Esophagus muscularis mucosa (tissue), 4 donors: ENCODE results near the gene NDUFV1. TPM values are rescaled to one million over a fixed set of nuclear protein-coding genes. Genes with fewer than 3 reads are reported as not detected.

ENCODE experiments used
- DNase-seq: peaks from one replicate; pipeline ENCODE4 v3.0.0-alpha.2; 2017; ENCODE audit errors: extremely low spot score
- H3K27ac ChIP-seq, 4 donors: fragments of 200-600 bp; sonication (generic); replicated peaks in 1 of 4; 1 replicate in 3 of 4; 2 replicates in 1 of 4; pipeline ENCODE4 v1.5.1; 2016 to 2019; ENCODE audit warnings: mild to moderate bottlenecking in 1 of 4
- H3K27me3 ChIP-seq, 4 donors: fragments of 200-600 bp; sonication (generic); one replicate each; pipeline versions ENCODE4 v1.5.1 to v1.6.0; 2016 to 2019
- H3K36me3 ChIP-seq, 4 donors: fragments of 200-600 bp; sonication (generic); one replicate each; pipeline ENCODE4 v1.5.1; 2016 to 2019
- H3K4me1 ChIP-seq, 4 donors: fragments of 200-600 bp; sonication (generic); one replicate each; pipeline ENCODE4 v1.5.1; 2016 to 2019
- H3K4me3 ChIP-seq, 4 donors: fragments of 200-600 bp; sonication (generic); 1 replicate in 2 of 4; 2 replicates in 2 of 4; pipeline ENCODE4 v1.5.1; 2016 to 2019; ENCODE audit warnings: mild to moderate bottlenecking in 4 of 4, moderate library complexity in 1 of 4
- H3K9me3 ChIP-seq, 4 donors: fragments of 200-600 bp; sonication (generic); 1 replicate in 3 of 4; 2 replicates in 1 of 4; pipeline ENCODE4 v1.5.1; 2016 to 2019
- CTCF ChIP-seq, 3 experiments: fragments of 200-600 bp in 2 of 3; fragments of 450-650 bp in 1 of 3; sonication (generic) in 2 of 3; IDR thresholded peaks; one replicate each; pipeline ENCODE4 v1.5.1; 2017 to 2019; ENCODE audit warnings: antibody characterized with exemption in 3 of 3, mild to moderate bottlenecking in 2 of 3, moderate library complexity in 1 of 3
- EP300 ChIP-seq: sonication (generic); formaldehyde crosslinking; IDR thresholded peaks from one replicate; pipeline ENCODE4 v1.6.1; 2017; ENCODE audit warnings: antibody characterized with exemption
- POLR2A ChIP-seq: fragments of 450-650 bp; IDR thresholded peaks from one replicate; pipeline ENCODE4 v1.6.1; 2017; ENCODE audit warnings: antibody characterized with exemption, moderate library complexity, mild to moderate bottlenecking, low read depth
- POLR2AphosphoS5 ChIP-seq, 2 donors: sonication (generic); formaldehyde crosslinking; IDR thresholded peaks; one replicate each; pipeline ENCODE4 v1.6.1; 2017; ENCODE audit warnings: antibody characterized with exemption in 2 of 2
- WGBS: methylation state at CpG from one replicate; pipeline ENCODE4 v1.1.5; 2018; 5-methylcytosine and 5-hydroxymethylcytosine counted together
- intact Hi-C: fragments of 100-400 bp; cut with DNase I; formaldehyde crosslinking; loops from one replicate; pipeline ENCODE4 v1.15.1; 2023
- total RNA-seq, 4 donors: library from RNA; depleted of rRNA; stranded (reverse); fragments of >200 nt; gene quantifications; one replicate each; pipeline versions ENCODE4 v1.1.0 to v1.2.1, GENCODE V29; 2016

NDUFV1 gene
- total RNA-seq, 4 donors from 2014 or later, result 196 to 252 (median 212) TPM

GRCh38 chr11:67564230-67564629, 42.5 kb upstream of the NDUFV1 start:
- Histone ChIP-seq H3K9me3 (no peaks in the 10 kb centered on the region), H3K27ac (no peak overlapping the region), H3K4me1 (peaks cover 0 to 13% (median 8%) of the 10 kb centered on the region in 4 donors), H3K27me3 (no peaks in the 10 kb centered on the region), H3K36me3 (no peaks in the 10 kb centered on the region), H3K4me3 (no peak overlapping the region)
- no peak for TF ChIP-seq EP300
- TF ChIP-seq CTCF (IDR thresholded peaks at IDR 0.05), result no peak
- TF ChIP-seq POLR2A, result no peak
- no peak for TF ChIP-seq POLR2AphosphoS5 (IDR thresholded peaks at IDR 0.05)
- DNase-seq, result no peak
- WGBS, result 88% methylated on average over 4 of the region's 4 CpGs
- intact Hi-C loops, result no loop called here

DNA sequence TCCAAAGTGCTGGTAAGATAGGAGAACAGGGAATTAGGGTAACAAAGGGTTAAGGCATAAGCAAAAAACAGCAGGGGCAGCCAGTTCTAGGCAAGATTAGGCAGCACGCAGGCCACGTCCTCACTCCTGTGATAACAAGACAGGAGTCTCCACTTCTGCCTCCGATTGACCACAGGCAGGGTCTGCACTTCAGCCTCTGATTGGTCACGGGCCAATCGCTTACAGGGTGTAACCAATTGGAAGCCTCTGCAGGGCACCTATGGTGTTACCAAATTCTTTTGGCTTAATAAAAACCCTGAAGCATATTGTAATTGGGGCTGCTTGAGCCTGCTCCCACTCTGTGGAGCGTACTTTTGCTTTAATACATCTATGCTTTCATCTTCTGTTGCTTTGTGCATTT, 35.3 kb upstream of the NDUFV1 start:
- intact Hi-C loops, result loop anchor here (5.0 kb wide), 2 partner anchors 36 to 86 kb away; partner anchors contain the start of gene NDUFV1
- TF ChIP-seq CTCF (IDR thresholded peaks at IDR 0.05), result no peak

DNA sequence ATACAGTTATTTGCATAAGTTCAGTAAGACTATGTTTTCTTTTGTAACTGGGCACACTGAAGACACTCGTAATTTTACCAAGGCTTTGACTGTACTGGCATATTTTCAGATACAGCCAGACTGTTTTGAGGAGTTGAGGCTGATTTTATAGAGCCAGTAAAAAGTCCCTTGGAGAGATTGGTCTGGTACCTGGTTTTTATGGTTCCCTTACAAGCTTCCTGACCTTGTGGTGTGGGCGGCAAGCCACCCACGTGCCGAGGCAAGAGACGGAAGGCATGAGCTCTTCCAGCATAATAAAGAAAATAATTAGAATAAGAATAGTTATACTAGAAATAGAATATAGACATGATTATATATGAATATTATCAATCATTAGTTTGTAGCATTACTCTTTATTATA, 34.4 kb upstream of the NDUFV1 start:
- H3K27me3 ChIP-seq, result peaks cover 0 to 34% (median 0%) of the 10 kb centered on the region in 4 donors
- no peak for DNase-seq
- H3K9me3 ChIP-seq, result no peaks in the 10 kb centered on the region
- peaks cover 0 to 3% (median 3%) of the 10 kb centered on the region in 4 donors for H3K4me1 ChIP-seq
- TF ChIP-seq POLR2A (no peak), POLR2AphosphoS5 (IDR thresholded peaks at IDR 0.05) (no peak), EP300 (no peak), CTCF (IDR thresholded peaks at IDR 0.05) (no peak)
- WGBS, result 26% methylated on average over 5 of the region's 5 CpGs
- H3K4me3 ChIP-seq, result no peak overlapping the region
- intact Hi-C loops, result loop anchor here (5.0 kb wide), 2 partner anchors 35 to 85 kb away; partner anchors contain the start of gene NDUFV1
- no peak overlapping the region for H3K27ac ChIP-seq
- no peaks in the 10 kb centered on the region for H3K36me3 ChIP-seq

More for the DNA sequence above, 35.3 kb upstream of the NDUFV1 start:
- Histone ChIP-seq H3K4me3 (no peak overlapping the region), H3K4me1 (peaks cover 0 to 3% (median 3%) of the 10 kb centered on the region in 4 donors), H3K9me3 (no peaks in the 10 kb centered on the region), H3K27me3 (peaks cover 0 to 25% (median 0%) of the 10 kb centered on the region in 4 donors), H3K27ac (no peak overlapping the region), H3K36me3 (no peaks in the 10 kb centered on the region)
- no peak for DNase-seq
- WGBS, result 54% methylated on average over 6 of the region's 6 CpGs

- intact Hi-C loops, result loop anchor here (5.0 kb wide), 2 partner anchors 34 to 84 kb away; partner anchors contain the start of gene NDUFV1
- no peak overlapping the region for H3K27ac ChIP-seq
- peaks cover 0 to 40% (median 0%) of the 10 kb centered on the region in 4 donors for H3K27me3 ChIP-seq
- TF ChIP-seq CTCF (IDR thresholded peaks at IDR 0.05) (peak; percentile 65 to 82 (median 70)), POLR2AphosphoS5 (IDR thresholded peaks at IDR 0.05) (no peak), POLR2A (no peak), EP300 (no peak)
- no peak for DNase-seq
- no peak overlapping the region for H3K4me3 ChIP-seq
- no peaks in the 10 kb centered on the region for H3K36me3 ChIP-seq
- peaks cover 0 to 3% (median 3%) of the 10 kb centered on the region in 4 donors for H3K4me1 ChIP-seq
- no peaks in the 10 kb centered on the region for H3K9me3 ChIP-seq
- 68% methylated on average over 21 of the region's 21 CpGs for WGBS
These were observed 33.9 kb upstream of the NDUFV1 start for GRCh38 chr11:67572747-67573419.
